ENCODE data around the gene RPL41. TPM values are rescaled to one million over a fixed set of nuclear protein-coding genes. Genes with fewer than 3 reads are reported as not detected.

RPL41 gene
- total RNA-seq, 2 experiments from 2014 or later, result 5,865 to 5,989 TPM

- Histone ChIP-seq H3K27me3 (ENCODE audit: control insufficient read depth in 1 of 2, insufficient read depth in 2 of 2, low read length in 2 of 2) (no peaks in the 10 kb centered on the region), H3K27ac (ENCODE audit: low read depth in 1 of 2, low read length in 2 of 2) (peak within 1 kb of the TSS; percentile 77), H3K36me3 (ENCODE audit: insufficient read depth, low read length) (peaks cover 28% of the 10 kb centered on the region), H3K9me3 (ENCODE audit: control insufficient read depth in 1 of 2, insufficient read depth in 1 of 2, low read length in 2 of 2) (no peaks in the 10 kb centered on the region), H3K4me3 (ENCODE audit: low read length) (peak within 1 kb of the TSS; percentile 99), H3K4me1 (ENCODE audit: insufficient read depth, low read length) (peaks cover 66% of the 10 kb centered on the region)
- CTCF ChIA-PET, result interaction anchor here (0.6 to 9.6 kb wide), 11 partner anchors 10 to 390 kb away, joined by 3 to 138 read pairs (median 5); partner anchors contain the start of genes ANKRD52, MYL6, MYL6B and SMARCC2
- intact Hi-C loops (cut with DNase I, micrococcal nuclease), result loop anchor here (1.0 to 5.0 kb wide), 6 partner anchors 9 to 386 kb away; partner anchors contain the start of genes CS (in 1 of the 2), GDF11 (in 1 of the 2), MYL6 (in 1 of the 2) and SMARCC2 (in 1 of the 2)
- H3K27ac Mint-ChIP-seq, result peak within 1 kb of the TSS; percentile 86
- DNase-seq (peak; percentile 93 to 100 (median 96)), ATAC-seq (ENCODE audit: poor library complexity) (peak; percentile 90)
- H3K4me1 Mint-ChIP-seq (ENCODE audit: low read depth), result peaks cover 69% of the 10 kb centered on the region
- POLR2A ChIA-PET, result interaction anchor here (0.6 to 6.5 kb wide), 38 partner anchors 10 to 1848 kb away, joined by 3 to 133 read pairs (median 4); partner anchors contain the start of genes BAZ2A, CBX5, CNPY2 and DNAJC14
- no peaks in the 10 kb centered on the region for H3K9me3 Mint-ChIP-seq
- peaks cover 52% of the 10 kb centered on the region for H3K36me3 Mint-ChIP-seq (ENCODE audit: low read depth)
- no peak for TF ChIP-seq CTCF (IDR thresholded peaks at IDR 0.05)
- H3K27me3 Mint-ChIP-seq, result no peaks in the 10 kb centered on the region
- H3K4me3 Mint-ChIP-seq, result peak within 1 kb of the TSS; percentile 97
Observed at GRCh38 chr12:56127888-56128669, 11.6 kb downstream of the RPL41 start, which contains the start of gene ESYT1. Gene ESYT1, plus strand, starts transcription at chr12:56128267. Its CDS starts 53 bp downstream, at chr12:56128320.

GRCh38 chr12:56128670-56129205 is 12.3 kb downstream of the RPL41 start:
- ChIA-PET CTCF (interaction anchor here (1.3 to 9.6 kb wide), 7 partner anchors 10 to 129 kb away, joined by 3 to 138 read pairs (median 16); partner anchors contain the start of genes ANKRD52, MYL6, MYL6B and SMARCC2), POLR2A (interaction anchor here (0.6 to 6.5 kb wide), 28 partner anchors 9 to 1848 kb away, joined by 3 to 133 read pairs (median 6); partner anchors contain the start of genes BAZ2A, CBX5, CNPY2 and DNAJC14)
- Histone ChIP-seq H3K4me1 (ENCODE audit: insufficient read depth, low read length) (peaks cover 71% of the 10 kb centered on the region), H3K27me3 (ENCODE audit: control insufficient read depth in 1 of 2, insufficient read depth in 2 of 2, low read length in 2 of 2) (no peaks in the 10 kb centered on the region), H3K4me3 (ENCODE audit: low read length) (peak overlapping the region; percentile 99), H3K9me3 (ENCODE audit: control insufficient read depth in 1 of 2, insufficient read depth in 1 of 2, low read length in 2 of 2) (no peaks in the 10 kb centered on the region), H3K27ac (ENCODE audit: low read depth in 1 of 2, low read length in 2 of 2) (peak overlapping the region; percentile 77), H3K36me3 (ENCODE audit: insufficient read depth, low read length) (peaks cover 34% of the 10 kb centered on the region)
- Mint-ChIP-seq H3K9me3 (no peaks in the 10 kb centered on the region), H3K36me3 (ENCODE audit: low read depth) (peaks cover 59% of the 10 kb centered on the region), H3K4me3 (peak overlapping the region; percentile 97), H3K4me1 (ENCODE audit: low read depth) (peaks cover 73% of the 10 kb centered on the region), H3K27me3 (no peaks in the 10 kb centered on the region), H3K27ac (peak overlapping the region; percentile 86)
- peak in 3 of 14 experiments; percentile 25 to 44 (median 33) for DNase-seq
- intact Hi-C loops (cut with DNase I, micrococcal nuclease), result loop anchor here (1.0 to 5.0 kb wide), 4 partner anchors 9 to 386 kb away; partner anchors contain the start of genes GDF11 (in 1 of the 2) and MYL6 (in 1 of the 2)
- no peak for TF ChIP-seq CTCF (IDR thresholded peaks at IDR 0.05)
- ATAC-seq (ENCODE audit: poor library complexity), result no peak

All from CD4-positive, alpha-beta T cell (primary cell).